Raji (cell line): ENCODE results near the gene PLGRKT.

Experiments used
- POLR2A ChIP-seq: IDR thresholded peaks from 2 replicates; pipeline ENCODE4 v1.6.1; 2011; ENCODE audit warnings: low read depth, low read length, control low read depth; ENCODE audit not compliant: insufficient read depth

Gene PLGRKT, protein sequence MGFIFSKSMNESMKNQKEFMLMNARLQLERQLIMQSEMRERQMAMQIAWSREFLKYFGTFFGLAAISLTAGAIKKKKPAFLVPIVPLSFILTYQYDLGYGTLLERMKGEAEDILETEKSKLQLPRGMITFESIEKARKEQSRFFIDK

GRCh38 chr9:5437254-5438216 lies at the start of gene PLGRKT:
Gene PLGRKT (minus strand): TSS chr9:5437925. CDS start chr9:5431977, 5,948 bp downstream.
- peak; percentile 87 for TF ChIP-seq POLR2A

DNA sequence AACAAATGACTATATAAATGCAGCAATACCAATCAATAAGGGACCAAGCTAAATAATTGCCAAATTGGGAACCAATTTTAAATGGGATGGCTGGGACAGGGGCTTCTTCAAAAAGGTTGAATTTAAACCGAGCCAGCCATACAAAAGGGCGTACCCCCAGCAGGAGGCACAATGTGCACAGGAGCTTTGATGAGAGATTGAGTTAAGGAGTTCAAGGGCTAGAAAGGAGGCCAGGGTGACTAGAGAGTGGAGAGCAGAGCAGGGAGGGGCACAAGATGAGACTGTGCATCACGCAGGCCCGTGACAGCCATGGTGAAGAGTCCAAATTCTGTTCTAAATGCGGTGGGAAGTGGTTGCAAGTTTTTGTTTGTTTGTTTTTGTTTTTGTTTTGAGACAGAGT lies 49.3 kb upstream of the PLGRKT start:
- TF ChIP-seq POLR2A: no peak

DNA sequence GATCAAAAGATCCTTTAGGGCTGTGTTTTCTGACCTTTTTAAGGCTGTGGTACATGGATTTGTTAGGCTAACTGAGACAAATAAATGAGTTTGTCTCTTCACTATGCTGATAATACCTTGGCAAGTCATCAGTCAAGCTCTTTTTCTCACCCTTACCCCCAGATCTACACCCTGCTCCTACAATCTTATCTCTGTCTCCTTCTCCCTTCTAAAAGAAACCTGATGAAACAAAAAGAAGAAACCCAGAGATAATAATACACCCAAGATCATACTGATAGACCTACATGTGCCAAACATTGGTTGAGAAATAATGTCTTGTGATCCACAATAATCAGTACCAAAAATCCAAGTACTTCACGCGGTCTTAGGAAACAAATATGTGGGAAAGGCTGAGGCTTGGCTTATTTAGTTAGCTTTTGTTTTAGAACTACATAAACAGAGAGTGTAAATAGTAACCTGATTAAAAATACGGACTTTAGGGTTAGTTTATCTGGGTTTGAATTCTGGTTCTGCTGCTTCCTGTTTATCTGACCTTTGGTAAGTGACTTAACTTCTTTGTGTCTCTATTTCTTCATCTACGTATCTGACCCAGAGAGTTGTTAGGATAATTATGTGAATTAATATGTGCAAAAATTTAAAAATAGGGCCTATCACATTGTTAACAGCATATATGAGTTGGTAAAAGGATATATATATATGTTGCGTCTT lies 47.8 kb upstream of the PLGRKT start:
- no peak for TF ChIP-seq POLR2A

DNA sequence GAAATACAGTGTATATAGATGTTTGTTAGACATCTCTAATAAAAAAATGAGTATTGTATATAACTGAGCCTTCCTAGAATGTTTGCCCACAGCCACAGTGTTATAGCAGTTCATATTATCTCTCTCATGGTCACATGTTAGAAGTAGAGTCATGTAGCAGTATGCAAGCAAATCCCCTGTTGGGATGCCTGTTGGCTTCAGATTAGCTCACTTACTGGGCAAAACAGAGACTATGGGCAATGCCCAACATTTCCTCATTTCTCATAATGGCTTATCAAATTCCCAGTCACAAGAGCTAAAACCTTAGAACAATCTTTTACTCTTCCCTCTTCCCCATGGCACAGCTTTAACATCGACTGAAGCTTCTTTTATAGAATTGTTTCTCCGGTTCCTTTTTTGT lies 45.6 kb upstream of the PLGRKT start:
- no peak for TF ChIP-seq POLR2A

GRCh38 chr9:5482194-5482593 lies 44.5 kb upstream of the PLGRKT start:
- TF ChIP-seq POLR2A: no peak

DNA sequence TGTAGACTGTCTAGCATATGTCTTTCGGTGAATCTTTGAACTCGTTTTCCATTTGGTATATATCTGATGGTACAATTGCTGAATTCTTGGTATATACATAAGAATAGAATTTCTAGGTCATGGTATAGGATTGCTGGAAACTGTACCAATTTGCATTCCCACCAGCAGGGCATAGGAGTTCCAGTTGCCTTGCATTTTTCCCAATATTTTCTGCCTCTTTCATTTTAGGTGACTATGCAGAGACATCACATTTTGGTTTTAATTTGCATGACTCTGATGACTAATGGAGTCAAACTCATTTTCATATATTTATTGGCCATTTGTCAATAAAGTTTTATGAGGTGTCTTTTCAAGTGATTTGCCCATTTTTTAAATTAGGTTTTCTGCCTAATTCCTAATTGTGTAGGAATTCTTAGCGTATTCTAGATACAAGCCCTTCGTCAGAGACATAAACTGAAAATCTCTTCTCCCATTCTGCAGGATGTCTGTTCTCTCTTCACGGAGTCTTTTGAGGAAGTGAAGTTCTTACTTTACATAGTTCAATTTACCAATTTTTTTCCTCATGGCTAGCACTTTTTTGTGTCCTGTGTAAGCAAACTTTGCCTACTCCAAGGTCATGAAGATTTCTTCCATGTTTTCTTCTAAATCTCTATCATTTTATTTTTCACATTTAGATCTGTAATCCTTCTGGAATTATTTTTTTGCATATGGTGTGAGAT lies 43.8 kb upstream of the PLGRKT start:
- no peak for TF ChIP-seq POLR2A

DNA sequence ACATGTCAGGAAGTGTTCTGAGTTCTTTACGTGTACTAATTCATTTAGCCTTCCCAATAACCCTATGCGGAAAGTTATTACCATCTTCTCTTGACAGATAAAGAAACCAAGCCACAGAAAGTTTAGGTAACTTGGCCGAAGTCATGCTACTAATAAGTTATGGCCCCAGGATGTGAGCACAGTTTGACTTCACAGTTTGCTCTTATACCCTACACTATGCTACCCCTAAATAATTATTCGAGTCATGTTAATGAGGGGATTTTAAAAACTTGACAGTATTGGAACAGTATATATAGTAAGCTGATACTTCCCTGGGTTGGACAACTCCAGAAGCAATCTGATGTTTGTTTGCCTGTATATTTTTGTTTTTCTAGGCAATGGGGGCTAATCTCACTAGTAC lies 43.2 kb upstream of the PLGRKT start:
- no peak for TF ChIP-seq POLR2A

DNA sequence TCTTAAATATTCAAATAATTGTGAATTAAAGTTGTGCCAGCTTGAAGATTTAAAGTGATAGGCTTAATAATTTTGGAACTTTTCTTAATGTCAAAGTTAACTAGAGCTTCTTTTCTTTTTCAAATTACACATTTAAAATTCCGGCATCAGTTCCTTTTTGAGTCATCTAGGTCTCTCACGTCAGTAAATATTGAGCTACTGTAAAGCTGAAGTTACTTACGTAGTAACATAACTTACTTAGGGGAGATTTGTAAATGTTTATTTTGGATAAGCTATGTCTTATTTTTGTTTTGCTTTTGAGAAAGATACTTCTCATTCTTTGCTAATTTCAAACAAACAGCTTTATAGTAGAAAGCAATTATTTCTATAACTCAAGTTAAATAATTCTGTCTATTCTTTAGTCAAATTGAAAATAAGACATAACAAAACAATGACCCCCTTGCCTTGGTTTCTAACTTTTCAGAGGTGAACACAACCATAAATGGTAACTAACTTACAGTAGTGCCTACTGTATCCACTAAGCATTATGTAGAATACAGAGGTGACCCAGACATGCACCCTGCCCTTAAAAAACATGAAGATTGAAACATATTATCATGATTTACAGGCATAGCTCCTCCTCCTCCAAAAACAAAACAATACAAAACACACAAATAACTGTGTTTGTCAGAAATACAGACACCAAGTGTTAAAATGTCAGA lies 42.4 kb upstream of the PLGRKT start:
- TF ChIP-seq POLR2A: no peak

DNA sequence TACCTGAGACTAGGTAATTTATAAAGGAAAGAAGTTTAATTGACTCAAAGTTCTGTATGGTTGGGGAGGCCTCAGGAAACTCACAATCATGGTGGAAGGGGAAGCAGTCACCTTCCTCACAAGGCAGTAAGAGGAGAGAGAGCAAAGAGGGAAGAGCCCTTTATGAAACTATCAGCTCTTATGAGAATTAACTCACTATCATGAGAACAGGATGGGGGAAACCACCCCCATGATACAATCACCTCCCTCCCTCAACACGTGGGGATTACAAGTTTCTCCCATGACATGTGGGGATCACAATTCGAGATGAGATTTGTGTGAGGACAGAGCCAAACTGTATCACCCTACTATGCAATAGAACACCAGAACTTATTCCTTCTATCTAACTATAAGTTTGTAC lies 40.5 kb upstream of the PLGRKT start:
- no peak for TF ChIP-seq POLR2A

DNA sequence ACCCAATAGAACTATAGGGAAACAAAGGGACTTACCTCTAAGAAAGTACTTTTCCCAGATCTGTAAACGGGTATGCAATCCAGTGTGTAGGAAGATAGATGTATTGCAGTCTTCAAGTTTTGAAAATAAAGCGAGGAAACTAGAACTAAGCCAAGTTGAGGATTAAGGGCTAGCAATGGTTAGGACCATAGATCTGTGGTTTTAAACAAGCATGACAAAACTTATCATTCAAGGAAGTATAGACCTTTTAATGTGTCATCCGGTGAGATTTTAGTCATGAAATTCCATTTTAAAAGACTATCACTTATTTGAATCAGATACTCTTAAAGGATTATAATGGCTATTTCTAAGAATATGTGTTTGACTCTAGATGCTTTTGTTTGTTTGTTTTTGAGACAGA lies 33.1 kb upstream of the PLGRKT start:
- TF ChIP-seq POLR2A: no peak

GRCh38 chr9:5470122-5470521 lies 32.4 kb upstream of the PLGRKT start:
- no peak for TF ChIP-seq POLR2A

DNA sequence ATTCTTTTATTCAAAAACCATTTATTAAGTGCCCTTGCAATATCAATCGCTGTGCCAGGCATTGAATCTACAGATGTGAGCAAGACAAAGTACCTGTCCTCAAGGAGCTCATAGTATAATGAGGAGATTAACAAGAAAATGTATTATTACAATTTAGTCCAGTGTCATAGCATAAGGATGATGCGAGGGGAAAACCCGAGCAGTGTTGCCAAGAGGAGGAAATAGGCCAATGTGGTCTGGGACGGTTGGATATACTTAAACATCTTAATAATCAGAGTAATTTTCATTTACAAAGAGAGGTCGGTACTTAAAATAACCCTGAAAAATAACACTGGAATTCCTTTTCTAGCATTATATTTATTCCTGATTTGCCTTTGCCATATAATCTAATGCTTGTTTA lies 31.1 kb upstream of the PLGRKT start:
- TF ChIP-seq POLR2A: no peak

GRCh38 chr9:5466766-5467165 lies 29.0 kb upstream of the PLGRKT start:
- TF ChIP-seq POLR2A: no peak

DNA sequence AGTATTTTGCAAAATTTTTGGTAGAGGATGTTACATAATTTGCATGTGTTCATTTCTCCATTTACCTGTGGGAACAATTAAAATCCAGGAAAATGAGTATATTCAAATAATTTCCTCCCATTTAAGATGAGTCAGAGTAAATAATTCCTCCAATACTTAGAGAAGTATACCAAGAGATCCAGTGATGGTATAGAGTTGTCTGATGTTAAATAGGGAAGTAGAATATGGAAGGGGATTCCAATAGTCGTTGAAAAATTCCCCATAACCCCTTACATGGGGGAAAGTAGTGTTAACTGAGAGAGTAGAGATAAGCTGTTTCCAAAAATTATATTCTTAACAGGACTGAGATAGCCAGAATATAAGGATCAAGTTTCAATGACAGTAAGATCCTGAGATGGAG lies 28.3 kb upstream of the PLGRKT start:
- no peak for TF ChIP-seq POLR2A

GRCh38 chr9:5460157-5460556 lies 22.4 kb upstream of the PLGRKT start:
- TF ChIP-seq POLR2A: no peak
